Coronary artery (tissue), 2 donors: ENCODE measurements around the gene DKC1.

Source experiments
- DNase-seq: peaks from one replicate; pipeline ENCODE4 v3.0.0-alpha.2; 2017; ENCODE audit warnings: low spot score
- H3K27ac ChIP-seq, 2 donors: fragments of 200-600 bp; sonication (generic); one replicate each; pipeline ENCODE4 v1.5.1; 2016 to 2019
- H3K4me3 ChIP-seq: fragments of 200-600 bp; sonication (generic); 2 replicates; pipeline ENCODE4 v1.5.1; 2016; ENCODE audit warnings: mild to moderate bottlenecking, moderate library complexity
- CTCF ChIP-seq: fragments of 200-600 bp; sonication (generic); IDR thresholded peaks from one replicate; pipeline ENCODE4 v1.5.1; 2019; ENCODE audit warnings: antibody characterized with exemption

Gene DKC1

DNA sequence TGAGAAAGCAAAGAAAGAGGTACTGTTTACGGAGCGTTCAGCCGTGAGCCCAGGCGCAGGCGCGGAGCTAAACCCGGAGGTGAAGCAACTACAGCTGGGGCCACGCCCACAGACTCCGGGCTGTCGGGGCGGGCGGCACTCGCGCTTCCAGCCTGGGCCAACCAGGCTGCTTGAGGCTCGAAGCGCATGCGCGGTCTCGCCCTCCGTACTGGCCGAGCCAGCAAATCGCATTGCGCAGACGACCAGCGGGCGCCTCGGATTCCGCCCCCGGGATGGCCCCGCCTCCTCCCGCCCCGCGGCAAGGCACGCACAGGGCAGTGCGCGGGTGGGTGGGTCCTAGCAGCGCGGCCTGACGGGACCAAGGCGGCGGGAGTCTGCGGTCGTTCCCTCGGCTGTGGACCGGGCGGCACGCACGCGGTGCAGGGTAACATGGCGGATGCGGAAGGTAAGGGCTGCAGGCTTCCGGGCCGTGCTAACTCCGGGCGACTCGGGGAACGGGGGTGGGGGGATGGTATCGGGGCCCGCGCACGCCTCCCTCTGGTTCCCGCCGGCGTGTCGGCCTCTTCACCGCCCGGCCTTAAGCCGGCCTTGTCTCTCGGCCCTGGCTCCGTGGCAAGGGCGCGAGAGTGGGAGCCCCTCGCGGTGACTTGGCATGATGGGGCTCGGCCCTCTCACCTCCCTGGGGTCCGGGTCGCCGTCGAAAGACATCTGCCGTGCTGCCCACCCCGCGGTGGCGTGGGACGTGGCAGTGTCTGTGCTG is at the start of gene DKC1:
Gene DKC1, plus strand, starts transcription at position 328 of the 760 bp plus-strand sequence. Its CDS starts 102 bp downstream, at position 430.
- Histone ChIP-seq H3K4me3 (peak within 1 kb of the TSS; percentile 78), H3K27ac (peak within 1 kb of the TSS; percentile 23 to 72)
- DNase-seq: peak; percentile 95
- TF ChIP-seq CTCF: no peak

GRCh38 chrX:154714925-154715324 is 47.7 kb upstream of the DKC1 start:
- DNase-seq: no peak
- TF ChIP-seq CTCF: peak; percentile 52
- H3K4me3 ChIP-seq: no peak overlapping the region
- no peak overlapping the region for H3K27ac ChIP-seq

- Histone ChIP-seq H3K27ac (no peak overlapping the region), H3K4me3 (no peak overlapping the region)
- DNase-seq: no peak
- TF ChIP-seq CTCF: no peak
These were observed 46.8 kb upstream of the DKC1 start for GRCh38 chrX:154715825-154716224.

GRCh38 chrX:154717824-154718223 is 44.8 kb upstream of the DKC1 start:
- no peak for DNase-seq
- TF ChIP-seq CTCF: no peak
- no peak overlapping the region for H3K4me3 ChIP-seq
- H3K27ac ChIP-seq: no peak overlapping the region

DNA sequence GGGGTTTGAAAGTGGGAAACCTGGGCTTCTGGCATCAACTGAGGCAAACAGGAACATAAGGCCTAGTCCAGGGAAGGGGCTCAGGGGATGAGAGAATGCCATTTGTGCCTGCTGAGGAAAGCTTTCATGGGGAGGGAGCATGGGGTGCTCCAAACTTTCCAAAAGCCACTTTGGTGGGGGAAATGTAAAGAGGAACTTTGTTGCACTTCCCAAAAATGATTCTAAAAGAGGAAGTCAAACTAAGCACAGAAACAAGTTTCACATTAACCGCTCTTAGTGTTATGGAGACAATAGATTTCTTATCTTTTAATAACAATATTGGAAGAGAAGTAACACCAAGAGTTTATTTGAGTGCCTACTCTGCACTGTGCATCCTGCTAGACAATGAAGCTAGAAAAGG is 44.0 kb upstream of the DKC1 start:
- no peak for DNase-seq
- Histone ChIP-seq H3K27ac (no peak overlapping the region), H3K4me3 (no peak overlapping the region)
- no peak for TF ChIP-seq CTCF

- no peak overlapping the region for H3K27ac ChIP-seq
- no peak for DNase-seq
- H3K4me3 ChIP-seq: no peak overlapping the region
- no peak for TF ChIP-seq CTCF
These were observed 43.5 kb upstream of the DKC1 start for GRCh38 chrX:154719132-154719675.

DNA sequence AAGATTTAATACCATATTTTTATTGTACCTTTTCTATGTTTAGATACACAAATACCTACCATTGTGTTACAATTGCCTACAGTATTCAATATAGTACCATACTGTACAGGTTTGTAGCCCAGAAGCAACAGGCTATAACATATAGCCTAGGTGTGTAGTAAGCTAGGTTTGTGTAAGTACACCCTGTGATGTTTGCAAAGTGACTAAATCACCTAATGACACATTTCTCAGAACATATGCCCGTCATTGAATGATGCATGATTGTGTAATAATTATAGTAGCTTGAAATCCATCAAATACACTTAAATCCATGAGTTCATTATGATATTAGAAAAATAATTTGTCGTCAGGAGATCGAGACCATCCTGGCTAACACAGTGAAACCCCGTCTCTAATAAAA is 42.6 kb upstream of the DKC1 start:
- no peak for DNase-seq
- Histone ChIP-seq H3K27ac (no peak overlapping the region), H3K4me3 (no peak overlapping the region)
- no peak for TF ChIP-seq CTCF
